Erythroblast (primary cell): Measurements from ENCODE around the gene TMEM135.

ENCODE experiments used
- GATA1 ChIP-seq: IDR thresholded peaks from 2 replicates; pipeline ENCODE4 v1.6.1; 2011; ENCODE audit warnings: low read depth, mild to moderate bottlenecking, control low read depth, low read length, moderate library complexity
- POLR2A ChIP-seq: IDR thresholded peaks from 2 replicates; pipeline ENCODE4 v1.6.1; 2011; ENCODE audit warnings: mild to moderate bottlenecking, low read length

- TF ChIP-seq POLR2A (no peak), GATA1 (no peak)
Measured at GRCh38 chr11:87372065-87372464, 334.3 kb downstream of the TMEM135 start.
